GM13977 (cell line): ENCODE measurements around the gene FKBP1A.
A peak's percentile ranks its signal among the peaks of the same experiment; 100 is the strongest.

Experiments
- DNase-seq: peaks from one replicate; pipeline ENCODE4 v3.0.0; 2012; ENCODE audit warnings: low spot score
- in situ Hi-C: fragments of 300-500 bp; cut with MboI; formaldehyde crosslinking; loops from one replicate; pipeline ENCODE4 v1.12.0; 2022; ENCODE audit warnings: low sequenced_read_pairs, low pct_unique_long_range_greater_than_20kb, mixed read lengths, inconsistent platforms; ENCODE audit not compliant: unreplicated experiment
- TF ChIP-seq, protein P1 (sequence below): IDR thresholded peaks from 2 replicates; pipeline ENCODE4 v1.5.1; 2012; ENCODE audit warnings: mild to moderate bottlenecking, control low read depth; ENCODE audit not compliant: insufficient read depth; ENCODE audit errors: extremely low read depth, missing control alignments

The FKBP1A gene

DNA sequence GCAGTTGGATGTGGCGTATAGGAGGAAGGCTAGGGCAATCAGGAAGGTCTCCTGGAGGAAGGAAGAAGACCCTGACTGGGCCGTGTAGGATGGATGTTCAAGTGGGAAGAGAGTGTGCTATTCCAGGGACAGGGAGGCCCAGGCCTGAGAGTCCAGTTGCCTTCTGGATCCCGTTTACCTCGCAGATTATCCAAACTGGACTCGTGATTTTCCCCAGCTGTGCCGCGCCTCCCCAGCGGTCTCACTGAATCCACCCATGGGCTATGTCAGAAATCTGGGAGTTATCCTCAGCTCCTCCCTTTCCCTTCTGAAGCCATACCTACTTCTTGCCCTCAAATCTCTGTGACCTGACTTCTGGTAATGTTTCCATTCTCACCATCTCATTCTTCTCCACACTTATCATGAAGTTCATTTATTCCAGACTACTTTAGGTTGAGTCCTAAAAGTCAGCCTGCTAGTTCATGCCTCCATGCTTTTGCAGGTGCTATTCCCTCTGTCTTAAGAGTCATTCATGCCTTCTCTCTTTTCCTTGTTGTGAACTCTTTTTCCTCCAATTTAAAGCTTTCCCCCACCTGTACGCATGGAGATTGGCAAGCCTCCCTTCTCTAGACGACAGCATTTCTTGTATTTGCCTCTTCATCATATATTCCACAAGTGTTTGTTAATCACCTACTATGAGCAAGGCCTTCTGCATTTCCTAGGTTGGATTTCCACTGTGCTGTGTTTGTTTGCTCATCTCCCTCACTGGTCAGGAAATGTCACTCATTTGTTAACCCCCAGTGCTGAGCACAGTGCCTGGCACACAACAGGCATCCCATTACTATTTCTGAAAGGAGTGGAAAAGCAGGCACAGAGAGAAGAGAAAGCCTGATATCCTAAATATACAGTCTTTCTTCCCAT lies 66.6 kb downstream of the FKBP1A start:
- DNase-seq = no peak

DNA sequence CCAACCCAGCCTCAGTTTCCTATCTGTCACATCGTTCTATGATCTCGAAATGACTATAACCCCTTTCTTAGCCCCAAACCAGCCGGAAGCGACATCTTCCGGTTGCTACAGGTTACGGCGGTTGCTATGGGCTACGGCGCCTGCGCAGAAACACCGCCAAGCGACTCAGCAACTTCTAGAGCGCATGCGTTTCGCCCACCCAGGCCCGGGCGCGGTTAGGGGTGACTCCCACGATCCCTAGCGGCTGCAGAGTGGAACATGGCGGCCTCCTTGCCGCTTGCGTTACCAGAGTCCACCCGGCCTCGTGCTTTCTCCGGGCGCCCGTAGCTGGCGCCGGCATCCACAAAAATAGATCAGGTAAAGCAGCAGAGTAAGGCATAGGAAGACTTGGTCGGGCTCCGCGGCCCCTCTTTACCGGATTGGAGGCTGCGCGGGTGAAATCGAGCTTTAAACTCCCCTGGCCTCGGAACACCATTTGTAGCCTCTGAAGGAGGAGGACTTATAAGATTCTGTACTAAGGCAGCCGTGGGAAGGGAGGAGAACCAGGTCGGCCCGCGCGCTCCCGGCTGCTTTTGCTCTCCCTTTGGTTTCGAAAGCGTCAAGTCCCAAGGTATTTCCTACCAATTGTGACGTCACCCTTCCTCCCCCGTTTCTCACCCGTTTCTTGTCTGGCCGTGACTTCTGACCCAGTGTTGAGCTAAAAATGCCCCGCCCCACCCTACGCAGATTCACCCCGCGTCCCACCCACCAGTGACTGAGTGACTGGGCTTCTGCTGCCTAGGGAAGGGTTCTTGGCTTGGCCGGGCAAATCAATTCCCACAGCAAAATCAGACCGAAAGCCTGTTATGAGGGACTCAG lies 67.5 kb downstream of the FKBP1A start:
- in situ Hi-C loops = no loop called here
- peak; percentile 97 for DNase-seq
- TF ChIP-seq, protein P1, sequence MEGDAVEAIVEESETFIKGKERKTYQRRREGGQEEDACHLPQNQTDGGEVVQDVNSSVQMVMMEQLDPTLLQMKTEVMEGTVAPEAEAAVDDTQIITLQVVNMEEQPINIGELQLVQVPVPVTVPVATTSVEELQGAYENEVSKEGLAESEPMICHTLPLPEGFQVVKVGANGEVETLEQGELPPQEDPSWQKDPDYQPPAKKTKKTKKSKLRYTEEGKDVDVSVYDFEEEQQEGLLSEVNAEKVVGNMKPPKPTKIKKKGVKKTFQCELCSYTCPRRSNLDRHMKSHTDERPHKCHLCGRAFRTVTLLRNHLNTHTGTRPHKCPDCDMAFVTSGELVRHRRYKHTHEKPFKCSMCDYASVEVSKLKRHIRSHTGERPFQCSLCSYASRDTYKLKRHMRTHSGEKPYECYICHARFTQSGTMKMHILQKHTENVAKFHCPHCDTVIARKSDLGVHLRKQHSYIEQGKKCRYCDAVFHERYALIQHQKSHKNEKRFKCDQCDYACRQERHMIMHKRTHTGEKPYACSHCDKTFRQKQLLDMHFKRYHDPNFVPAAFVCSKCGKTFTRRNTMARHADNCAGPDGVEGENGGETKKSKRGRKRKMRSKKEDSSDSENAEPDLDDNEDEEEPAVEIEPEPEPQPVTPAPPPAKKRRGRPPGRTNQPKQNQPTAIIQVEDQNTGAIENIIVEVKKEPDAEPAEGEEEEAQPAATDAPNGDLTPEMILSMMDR = no peak

More for the DNA sequence above, 66.6 kb downstream of the FKBP1A start:
- TF ChIP-seq, protein P1 = no peak
- in situ Hi-C loops = no loop called here

DNA sequence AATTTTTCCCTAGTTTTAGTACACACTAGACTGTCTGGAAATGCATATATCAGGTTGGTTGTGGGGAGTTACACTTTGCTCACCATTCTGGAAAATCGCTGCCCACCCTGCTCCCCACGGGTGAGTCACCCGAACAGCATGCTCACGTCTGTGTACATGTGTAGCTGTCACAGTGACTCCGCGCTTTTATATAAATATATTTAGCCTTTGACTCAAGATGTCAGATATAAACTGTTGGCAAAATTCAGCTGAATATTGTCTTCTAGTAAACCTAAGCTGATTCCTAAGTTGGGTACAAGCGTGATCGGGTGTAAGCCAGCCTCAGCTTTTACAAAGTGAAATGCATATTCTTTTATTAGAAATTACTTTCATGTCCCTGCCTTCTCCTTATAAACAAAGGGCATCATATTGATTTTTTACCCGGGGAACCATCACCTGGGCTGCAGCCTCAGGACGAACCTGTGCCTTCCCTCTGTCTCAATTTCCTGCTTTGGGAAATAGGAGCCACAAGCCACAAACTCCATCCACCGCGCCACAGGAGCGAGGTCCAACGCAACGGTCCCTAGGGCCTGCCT lies 68.2 kb downstream of the FKBP1A start:
- TF ChIP-seq, protein P1 = no peak
- in situ Hi-C loops = no loop called here
- DNase-seq = no peak

DNA sequence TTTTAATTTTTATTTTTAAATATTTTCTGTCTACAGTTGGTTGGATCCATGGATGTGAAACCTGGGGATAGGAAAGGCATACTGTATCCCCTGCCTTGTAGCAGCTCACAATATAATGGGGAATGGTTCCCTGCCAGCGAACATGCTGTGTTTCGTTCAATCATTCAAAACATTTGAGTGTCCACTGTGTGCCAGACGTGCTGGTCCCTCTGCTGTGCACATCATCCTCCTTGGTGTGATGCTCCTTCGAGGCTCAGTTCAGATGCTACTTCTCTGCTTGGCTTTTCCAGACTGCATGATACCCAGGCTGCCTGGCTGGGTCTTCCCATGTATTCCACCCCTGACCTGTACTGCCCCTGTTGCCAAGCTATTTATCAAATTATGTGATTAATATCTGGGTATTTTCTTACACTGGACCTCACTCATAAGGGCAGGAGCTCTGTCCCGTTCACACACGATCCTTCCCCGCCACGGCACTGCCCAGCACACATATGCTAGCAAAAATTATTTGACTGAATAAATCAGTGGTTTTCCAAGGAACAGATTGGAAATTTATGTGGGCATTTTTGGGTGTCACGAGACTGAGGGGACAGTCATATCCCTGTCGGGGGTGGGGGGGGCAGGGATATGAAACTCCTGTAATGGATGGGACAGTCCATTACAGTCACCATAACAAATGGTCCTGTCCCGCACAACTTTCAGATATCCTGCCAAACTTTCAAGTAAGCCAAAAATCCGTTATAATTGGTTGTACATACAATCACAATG lies 68.8 kb downstream of the FKBP1A start:
- no peak for DNase-seq
- TF ChIP-seq, protein P1 = no peak
- in situ Hi-C loops = no loop called here

DNA sequence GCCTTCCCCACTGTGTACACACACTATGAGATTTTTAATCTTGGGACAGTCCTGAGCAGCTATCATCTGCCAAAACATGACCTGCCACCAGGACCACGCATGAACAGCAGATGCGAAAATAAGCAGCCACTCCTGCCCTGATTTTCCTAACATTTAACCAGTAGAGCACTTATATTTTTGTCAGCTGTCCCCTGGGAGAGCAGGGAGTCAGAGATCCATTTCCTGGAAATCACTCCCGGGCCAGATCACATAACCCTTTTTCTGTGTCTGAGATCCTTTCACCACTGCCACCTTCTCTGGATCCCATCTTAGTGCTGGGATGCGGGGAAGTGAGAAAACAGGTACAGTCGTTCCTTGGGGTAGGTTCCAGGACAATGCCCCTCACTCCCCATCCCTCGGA lies 69.6 kb downstream of the FKBP1A start:
- no peak for DNase-seq
- in situ Hi-C loops = no loop called here

More for the DNA sequence above, 69.6 kb downstream of the FKBP1A start:
- TF ChIP-seq, protein P1 = no peak
